Suprapubic skin (tissue), 3 donors: ENCODE measurements around the gene FOXK2.

Experiments
- CTCF ChIP-seq, 2 donors: fragments of 200-600 bp in 1 of 2; fragments of 450-650 bp in 1 of 2; sonication (generic) in 1 of 2; IDR thresholded peaks; one replicate each; pipeline ENCODE4 v1.5.1; 2016 to 2019; ENCODE audit warnings: antibody characterized with exemption in 2 of 2, mild to moderate bottlenecking in 1 of 2, moderate library complexity in 1 of 2
- POLR2A ChIP-seq, 2 donors: fragments of 450-650 bp; IDR thresholded peaks; one replicate each; pipeline ENCODE4 v1.6.1; 2017; ENCODE audit warnings: antibody characterized with exemption in 2 of 2, mild to moderate bottlenecking in 2 of 2, moderate library complexity in 2 of 2

- TF ChIP-seq POLR2A (IDR thresholded peaks at IDR 0.05) (no peak), CTCF (IDR thresholded peaks at IDR 0.05) (no peak)
These were observed 705 bp downstream of the FOXK2 start for GRCh38 chr17:82519971-82520903.
